Smooth muscle cell (in vitro differentiated cells): ENCODE results near the gene FCSK. TPM values are rescaled to one million over a fixed set of nuclear protein-coding genes. Genes with fewer than 3 reads are reported as not detected.
A peak's percentile ranks its signal among the peaks of the same experiment; 100 is the strongest.

Source experiments
- DNase-seq: peaks from one replicate; lab custom pipeline; 2025; ENCODE audit not compliant: unreplicated experiment; lab: John Stamatoyannopoulos, UW
- H2AFZ ChIP-seq: fragments of 200-600 bp; sonication (generic); 2 replicates; pipeline ENCODE4 v1.6.0; 2016; ENCODE audit warnings: antibody characterized with exemption, low read depth, mild to moderate bottlenecking
- H3F3A ChIP-seq: fragments of 200-600 bp; sonication (generic); 2 replicates; pipeline ENCODE4 v1.6.0; 2017; ENCODE audit warnings: antibody characterized with exemption, low read depth
- H3K27ac ChIP-seq: fragments of 200-600 bp; sonication (generic); 2 replicates; pipeline ENCODE4 v1.5.1; 2016; ENCODE audit warnings: low read depth, mild to moderate bottlenecking
- H3K27me3 ChIP-seq: fragments of 200-600 bp; sonication (generic); 2 replicates; pipeline ENCODE4 v1.6.1; 2016; ENCODE audit warnings: low read depth, mild to moderate bottlenecking
- H3K36me3 ChIP-seq: fragments of 200-600 bp; sonication (generic); 2 replicates; pipeline ENCODE4 v1.5.1; 2016; ENCODE audit warnings: low read depth
- H3K4me1 ChIP-seq: fragments of 200-600 bp; sonication (generic); 2 replicates; pipeline ENCODE4 v1.5.1; 2016; ENCODE audit warnings: low read depth
- H3K4me2 ChIP-seq: fragments of 200-600 bp; sonication (generic); 2 replicates; pipeline ENCODE4 v1.6.0; 2016; ENCODE audit warnings: mild to moderate bottlenecking
- H3K4me3 ChIP-seq: fragments of 200-600 bp; sonication (generic); 2 replicates; pipeline ENCODE4 v1.5.1; 2016; ENCODE audit warnings: mild to moderate bottlenecking
- H3K79me2 ChIP-seq: fragments of 200-600 bp; sonication (generic); 2 replicates; pipeline ENCODE4 v1.6.0; 2016; ENCODE audit warnings: low read depth, mild to moderate bottlenecking
- H3K9ac ChIP-seq: fragments of 200-600 bp; sonication (generic); 2 replicates; pipeline ENCODE4 v1.6.0; 2016; ENCODE audit warnings: low read depth
- H3K9me3 ChIP-seq: fragments of 200-600 bp; sonication (generic); replicated peaks from 2 replicates; pipeline ENCODE4 v1.5.1; 2016; ENCODE audit warnings: low read depth
- H4K20me1 ChIP-seq: fragments of 200-600 bp; sonication (generic); 2 replicates; pipeline ENCODE4 v1.6.0; 2016; ENCODE audit warnings: low read depth
- WGBS: methylation state at CpG from one replicate; pipeline ENCODE4 v1.1.7; 2016; ENCODE audit warnings: low lambda C conversion rate; 5-methylcytosine and 5-hydroxymethylcytosine counted together
- polyA plus RNA-seq: library from polyadenylated mRNA; unstranded; fragments of >200 nt; fragmentation: Nextera tagmentation; extraction: Ambion mirVana; gene quantifications from 2 replicates; pipeline ENCODE4 v1.2.1, GENCODE V29; 2016
- total RNA-seq: library from RNA; depleted of rRNA; stranded (reverse); fragments of >200 nt; gene quantifications from 2 replicates; pipeline ENCODE4 v1.2.3, GENCODE V29; 2014
- TF ChIP-seq, protein P1 (sequence below): fragments of 200-600 bp; sonication (generic); IDR thresholded peaks from 2 replicates; pipeline ENCODE4 v1.5.1; 2017; ENCODE audit warnings: borderline replicate concordance, mild to moderate bottlenecking, antibody characterized with exemption; ENCODE audit not compliant: insufficient read depth, poor library complexity, severe bottlenecking

The FCSK gene
- total and polyA plus RNA-seq, 2 experiments from 2014 or later = 4.8 to 16.5 TPM

DNA sequence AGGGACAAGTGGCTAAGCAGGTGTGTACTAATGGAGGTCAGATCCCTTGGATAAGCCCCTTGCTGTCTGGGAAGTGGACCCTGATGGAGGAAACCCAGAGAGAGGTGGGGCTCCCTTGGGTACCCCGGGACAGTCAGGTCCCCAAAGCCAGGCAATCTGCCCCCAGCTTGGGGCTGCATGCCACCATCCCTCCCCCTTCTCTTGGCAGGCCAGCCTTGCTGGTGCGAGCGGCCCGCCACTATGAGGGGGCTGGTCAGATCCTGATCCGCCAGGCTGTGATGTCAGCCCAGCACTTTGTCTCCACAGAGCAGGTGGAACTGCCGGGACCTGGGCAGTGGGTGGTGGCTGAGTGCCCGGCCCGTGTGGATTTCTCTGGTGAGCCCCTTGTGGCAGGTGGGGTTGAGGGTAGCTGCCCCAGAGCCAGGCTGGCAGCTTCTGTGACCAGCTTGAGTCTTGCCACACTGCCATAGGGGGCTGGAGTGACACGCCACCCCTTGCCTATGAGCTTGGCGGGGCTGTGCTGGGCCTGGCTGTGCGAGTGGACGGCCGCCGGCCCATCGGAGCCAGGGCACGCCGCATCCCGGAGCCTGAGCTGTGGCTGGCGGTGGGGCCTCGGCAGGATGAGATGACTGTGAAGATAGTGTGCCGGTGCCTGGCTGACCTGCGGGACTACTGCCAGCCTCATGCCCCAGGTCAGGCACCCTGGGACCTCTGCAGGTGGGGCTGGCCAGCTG is 20.1 kb downstream of the FCSK start:
- 93% methylated on average over 22 of the region's 22 CpGs for WGBS
- H3K4me3 ChIP-seq = no peak overlapping the region
- H3K4me1 ChIP-seq = no peaks in the 10 kb centered on the region
- no peak for DNase-seq
- H3K27me3 ChIP-seq = no peaks in the 10 kb centered on the region
- no peaks in the 10 kb centered on the region for H3K9me3 ChIP-seq
- no peaks in the 10 kb centered on the region for H4K20me1 ChIP-seq
- H3K9ac ChIP-seq = no peak overlapping the region
- H3K4me2 ChIP-seq = no peak overlapping the region
- TF ChIP-seq, protein P1, sequence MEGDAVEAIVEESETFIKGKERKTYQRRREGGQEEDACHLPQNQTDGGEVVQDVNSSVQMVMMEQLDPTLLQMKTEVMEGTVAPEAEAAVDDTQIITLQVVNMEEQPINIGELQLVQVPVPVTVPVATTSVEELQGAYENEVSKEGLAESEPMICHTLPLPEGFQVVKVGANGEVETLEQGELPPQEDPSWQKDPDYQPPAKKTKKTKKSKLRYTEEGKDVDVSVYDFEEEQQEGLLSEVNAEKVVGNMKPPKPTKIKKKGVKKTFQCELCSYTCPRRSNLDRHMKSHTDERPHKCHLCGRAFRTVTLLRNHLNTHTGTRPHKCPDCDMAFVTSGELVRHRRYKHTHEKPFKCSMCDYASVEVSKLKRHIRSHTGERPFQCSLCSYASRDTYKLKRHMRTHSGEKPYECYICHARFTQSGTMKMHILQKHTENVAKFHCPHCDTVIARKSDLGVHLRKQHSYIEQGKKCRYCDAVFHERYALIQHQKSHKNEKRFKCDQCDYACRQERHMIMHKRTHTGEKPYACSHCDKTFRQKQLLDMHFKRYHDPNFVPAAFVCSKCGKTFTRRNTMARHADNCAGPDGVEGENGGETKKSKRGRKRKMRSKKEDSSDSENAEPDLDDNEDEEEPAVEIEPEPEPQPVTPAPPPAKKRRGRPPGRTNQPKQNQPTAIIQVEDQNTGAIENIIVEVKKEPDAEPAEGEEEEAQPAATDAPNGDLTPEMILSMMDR = no peak
- peaks cover 5% of the 10 kb centered on the region for H3F3A ChIP-seq
- no peak overlapping the region for H3K27ac ChIP-seq
- no peaks in the 10 kb centered on the region for H3K79me2 ChIP-seq
- no peak overlapping the region for H2AFZ ChIP-seq
- no peaks in the 10 kb centered on the region for H3K36me3 ChIP-seq

GRCh38 chr16:70475054-70475871 is 20.9 kb downstream of the FCSK start:
- no peak for DNase-seq
- no peak overlapping the region for H2AFZ ChIP-seq
- H3K36me3 ChIP-seq = no peaks in the 10 kb centered on the region
- H4K20me1 ChIP-seq = no peaks in the 10 kb centered on the region
- H3K4me3 ChIP-seq = no peak overlapping the region
- WGBS = 84% methylated on average over 24 of the region's 24 CpGs
- H3K9me3 ChIP-seq = no peaks in the 10 kb centered on the region
- no peak overlapping the region for H3K27ac ChIP-seq
- H3K4me2 ChIP-seq = no peak overlapping the region
- TF ChIP-seq, protein P1 = no peak
- no peaks in the 10 kb centered on the region for H3K79me2 ChIP-seq
- no peaks in the 10 kb centered on the region for H3K4me1 ChIP-seq
- no peak overlapping the region for H3K9ac ChIP-seq
- H3K27me3 ChIP-seq = no peaks in the 10 kb centered on the region
- peaks cover 5% of the 10 kb centered on the region for H3F3A ChIP-seq

- H3K27ac ChIP-seq = peak overlapping the region; percentile 17
- peaks cover 5% of the 10 kb centered on the region for H3F3A ChIP-seq
- TF ChIP-seq, protein P1 = no peak
- no peaks in the 10 kb centered on the region for H3K4me1 ChIP-seq
- peak overlapping the region; percentile 49 for H3K4me2 ChIP-seq
- 69% methylated on average over 13 of the region's 13 CpGs for WGBS
- H3K9me3 ChIP-seq = no peaks in the 10 kb centered on the region
- H3K79me2 ChIP-seq = no peaks in the 10 kb centered on the region
- no peak overlapping the region for H3K4me3 ChIP-seq
- DNase-seq = no peak
- H2AFZ ChIP-seq = no peak overlapping the region
- H4K20me1 ChIP-seq = no peaks in the 10 kb centered on the region
- no peaks in the 10 kb centered on the region for H3K36me3 ChIP-seq
- H3K9ac ChIP-seq = no peak overlapping the region
- no peaks in the 10 kb centered on the region for H3K27me3 ChIP-seq
Observed at GRCh38 chr16:70476272-70477020, 22.1 kb downstream of the FCSK start.
